Activated T-cell treated with anti-CD3 and anti-CD28 coated beads for 48 hours (primary cell): ENCODE data around the gene TMCO2.
"Not testable (repeated sequence)": the region's sequence is repeated elsewhere in the genome, so short reads cannot be mapped to it uniquely, and the experiment has no call there.

Experiments
- DNase-seq: peaks from one replicate; pipeline ENCODE4 v3.0.0-alpha.2; 2020; ENCODE audit warnings: low read depth

Gene TMCO2

DNA sequence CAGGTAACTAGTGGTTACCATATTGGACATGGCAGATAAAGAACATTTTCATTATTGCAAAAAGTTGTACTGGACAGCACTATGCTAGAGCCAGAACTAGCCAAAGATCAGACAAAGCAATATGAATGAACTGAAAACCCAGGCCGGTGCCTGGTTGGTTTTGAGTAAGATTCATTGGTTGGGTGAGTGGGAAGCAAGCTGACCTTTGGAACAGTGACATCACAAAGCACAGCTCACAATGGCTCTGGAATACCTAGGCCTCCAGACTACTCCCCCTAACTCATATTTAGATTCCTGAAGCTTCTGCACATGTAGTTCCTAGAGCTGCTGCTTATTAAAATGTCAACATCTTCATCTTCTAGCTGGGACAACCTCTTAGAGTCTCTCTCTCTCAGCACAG is at the start of gene TMCO2:
TSS of gene TMCO2 (plus strand) at position 283 of the 400 bp plus-strand sequence. CDS start at position 340, 57 bp downstream.
- DNase-seq, result no peak

DNA sequence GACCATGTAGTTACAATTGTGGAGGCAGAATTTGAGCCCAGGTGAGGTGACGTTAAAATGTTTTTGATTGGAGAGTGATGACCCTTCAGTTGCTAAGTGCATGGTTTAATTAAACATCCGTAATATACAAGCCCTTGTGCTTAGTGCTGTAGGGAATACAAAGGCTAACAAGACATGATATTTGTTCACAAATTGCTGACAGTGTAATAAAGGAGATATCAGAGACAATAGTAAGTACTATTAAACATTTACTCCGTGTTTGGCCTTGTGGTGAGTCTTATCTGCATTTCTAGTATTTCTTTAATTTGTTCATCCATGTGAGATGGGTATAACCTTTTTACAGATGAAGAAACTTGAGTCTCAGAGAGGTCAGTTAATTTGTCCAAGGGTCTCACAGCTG is 48.6 kb upstream of the TMCO2 start:
- no peak for DNase-seq

- DNase-seq, result no peak
These were observed 42.9 kb upstream of the TMCO2 start for GRCh38 chr1:40204856-40205255.

DNA sequence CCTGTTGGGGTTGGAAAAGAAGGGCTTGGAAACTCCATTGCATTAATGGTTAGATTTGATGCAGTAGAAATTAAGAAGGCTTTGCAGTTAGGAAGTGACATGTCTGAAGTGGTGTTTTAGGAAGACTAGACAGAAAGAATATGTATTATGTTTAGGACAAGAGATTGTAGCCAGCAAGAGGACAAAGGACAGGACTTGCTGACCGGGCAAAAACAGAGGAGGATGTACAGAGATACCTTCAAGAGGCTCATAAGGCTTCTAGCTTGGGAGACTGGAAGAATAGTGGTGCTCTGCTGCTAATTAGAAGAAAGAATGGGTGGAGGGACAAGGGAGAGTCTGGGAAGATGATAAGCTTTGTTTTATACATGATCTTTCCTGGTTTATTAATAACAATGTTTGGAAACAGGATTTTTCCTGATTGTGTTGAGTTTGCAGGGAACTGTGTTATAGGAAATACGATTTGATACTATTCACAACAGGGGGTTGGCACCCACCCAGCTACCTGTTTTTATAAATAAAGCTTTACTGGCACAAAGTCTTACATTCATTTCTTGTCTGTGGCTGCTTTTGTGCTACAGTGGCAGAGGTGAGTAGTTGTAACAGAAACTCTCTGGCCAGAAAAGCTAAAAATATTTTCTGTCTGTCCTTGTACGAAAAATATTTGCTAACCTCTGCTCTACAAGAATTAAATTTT is 37.1 kb upstream of the TMCO2 start:
- no peak for DNase-seq

DNA sequence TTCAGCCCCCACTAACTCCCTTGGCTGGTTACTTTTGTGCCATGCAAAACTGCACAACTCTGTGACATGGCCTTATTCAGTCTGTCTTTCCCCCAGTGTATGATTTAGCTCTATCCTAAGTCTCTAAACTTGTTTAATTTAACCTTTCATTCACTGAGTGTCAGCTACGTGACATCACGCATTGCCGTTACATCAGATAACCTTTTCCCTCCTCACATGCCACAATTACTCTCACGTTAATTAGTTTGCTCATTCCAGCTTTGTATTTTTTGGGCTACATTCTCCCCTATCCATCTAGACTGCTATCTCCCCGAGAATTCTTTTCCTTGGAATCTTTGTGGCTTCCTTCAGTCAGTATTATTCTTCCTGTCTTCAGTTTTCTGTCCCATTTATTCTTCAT is 29.4 kb upstream of the TMCO2 start:
- DNase-seq, result no peak

DNA sequence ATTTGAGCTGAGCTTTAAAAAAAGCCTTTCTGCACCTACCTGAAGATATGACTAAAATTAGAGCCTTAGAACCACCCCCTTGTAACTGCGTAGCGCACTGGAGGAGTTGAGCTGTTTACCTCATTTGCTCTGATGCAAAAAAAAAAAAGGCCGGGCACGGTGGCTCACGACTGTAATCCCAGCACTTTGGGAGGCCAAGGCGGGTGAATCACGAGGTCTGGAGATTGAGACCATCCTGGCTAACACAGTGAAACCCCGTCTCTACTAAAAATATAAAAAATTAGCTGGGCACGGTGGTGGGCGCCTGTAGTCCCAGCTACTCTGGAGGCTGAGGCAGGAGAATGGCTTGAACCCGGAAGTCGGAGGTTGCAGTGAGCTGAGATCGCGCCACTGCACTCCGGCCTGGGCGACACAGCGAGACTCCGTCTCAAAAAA is 26.2 kb upstream of the TMCO2 start:
- DNase-seq, result not testable (repeated sequence)

DNA sequence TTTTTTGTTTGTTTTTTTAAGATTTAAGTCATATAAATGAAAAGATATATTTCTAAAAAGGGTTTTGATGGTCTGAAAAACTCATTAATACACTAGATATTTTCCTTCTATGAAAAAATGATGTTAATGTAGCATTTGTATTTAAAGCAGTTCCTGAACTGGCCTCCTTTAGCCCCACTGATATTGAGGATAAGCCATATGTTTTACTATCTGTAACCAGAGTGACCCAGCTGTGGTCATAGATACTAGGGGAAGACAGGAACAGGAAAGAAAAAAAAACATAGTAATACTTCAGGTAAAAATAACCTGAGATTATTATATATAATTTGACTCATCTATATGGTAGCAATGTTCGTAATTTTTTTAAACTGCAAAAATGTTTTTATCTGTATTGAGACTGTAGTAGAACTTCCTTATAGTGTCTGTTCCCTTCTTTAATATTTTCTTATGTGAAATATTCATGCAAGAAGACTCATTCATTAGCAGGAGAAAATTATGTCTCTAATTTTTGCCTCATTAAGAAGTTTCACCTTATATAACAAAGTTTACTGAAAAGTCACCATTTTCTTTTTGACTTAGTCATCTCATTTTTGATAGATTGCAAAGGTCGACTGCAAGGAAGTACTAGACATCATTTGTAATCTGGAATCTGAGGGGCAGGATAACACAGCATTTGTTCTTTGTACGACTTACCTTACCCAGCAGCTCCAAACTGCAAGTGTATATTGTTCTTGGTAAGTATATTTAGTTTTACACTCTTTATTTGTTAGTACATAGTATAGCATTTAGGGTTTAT is 25.6 kb upstream of the TMCO2 start:
- DNase-seq, result no peak

- no peak for DNase-seq
These were observed 23.7 kb upstream of the TMCO2 start for GRCh38 chr1:40224040-40224439.

DNA sequence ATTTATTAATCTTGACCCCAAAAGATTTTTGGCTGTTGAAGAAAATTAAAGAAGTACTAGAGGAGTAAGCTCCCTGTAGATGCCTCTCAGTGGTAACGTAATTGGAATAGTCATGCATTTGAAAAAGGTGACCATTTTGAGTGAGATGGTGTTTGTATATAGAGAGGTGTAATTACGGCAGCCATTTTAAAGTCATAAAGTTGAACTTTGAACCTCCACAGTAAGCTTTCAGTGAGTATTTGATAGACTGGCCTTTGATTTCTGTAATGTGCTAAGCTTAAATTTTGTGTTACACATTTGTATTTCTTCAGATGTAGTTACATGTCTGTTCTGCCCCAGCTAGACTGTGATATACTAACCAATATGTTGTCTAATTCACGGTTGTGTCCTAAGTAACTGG is 21.5 kb upstream of the TMCO2 start:
- no peak for DNase-seq

GRCh38 chr1:40232444-40232843 is 15.3 kb upstream of the TMCO2 start:
- DNase-seq, result peak; percentile 49

DNA sequence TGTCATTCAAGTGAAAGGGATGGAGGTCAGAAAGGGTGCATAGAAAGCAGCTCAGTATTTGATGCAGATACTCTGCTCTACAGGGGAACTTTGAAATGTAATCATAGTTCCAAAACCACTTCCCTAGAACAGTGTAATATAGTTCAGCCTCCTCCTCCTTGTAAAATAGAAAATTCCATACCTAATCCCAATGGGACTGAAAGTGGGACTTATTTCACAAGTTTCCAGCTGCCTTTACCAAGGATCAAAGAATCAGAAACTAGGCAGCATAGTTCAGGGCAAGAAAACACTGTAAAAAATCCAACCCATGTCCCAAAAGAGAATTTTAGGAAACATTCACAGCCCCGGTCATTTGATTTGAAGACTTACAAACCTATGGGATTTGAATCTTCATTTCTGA is 8.1 kb upstream of the TMCO2 start:
- DNase-seq, result no peak

DNA sequence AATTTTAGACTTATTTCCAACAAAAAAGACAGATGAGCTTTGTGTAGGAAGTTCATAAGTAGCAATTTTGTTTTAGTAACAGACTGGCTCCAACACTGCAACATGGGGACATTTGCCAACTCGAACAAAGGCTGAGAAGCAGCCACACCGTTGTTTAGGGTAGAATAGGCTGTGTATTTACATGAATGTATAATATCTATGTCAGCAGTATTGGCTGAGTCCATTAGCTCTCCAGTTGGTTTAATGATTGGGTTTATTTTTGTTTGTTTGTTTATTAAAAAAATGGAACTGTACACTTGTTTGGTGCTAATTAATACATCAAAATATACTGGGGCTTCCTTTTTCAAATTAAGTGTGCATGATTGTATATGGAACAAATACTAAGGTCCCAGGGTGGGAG is 7.3 kb upstream of the TMCO2 start:
- no peak for DNase-seq

- DNase-seq, result no peak
These were observed 6.4 kb upstream of the TMCO2 start for GRCh38 chr1:40241362-40241761.

GRCh38 chr1:40243351-40243750 is 4.4 kb upstream of the TMCO2 start:
- no peak for DNase-seq

DNA sequence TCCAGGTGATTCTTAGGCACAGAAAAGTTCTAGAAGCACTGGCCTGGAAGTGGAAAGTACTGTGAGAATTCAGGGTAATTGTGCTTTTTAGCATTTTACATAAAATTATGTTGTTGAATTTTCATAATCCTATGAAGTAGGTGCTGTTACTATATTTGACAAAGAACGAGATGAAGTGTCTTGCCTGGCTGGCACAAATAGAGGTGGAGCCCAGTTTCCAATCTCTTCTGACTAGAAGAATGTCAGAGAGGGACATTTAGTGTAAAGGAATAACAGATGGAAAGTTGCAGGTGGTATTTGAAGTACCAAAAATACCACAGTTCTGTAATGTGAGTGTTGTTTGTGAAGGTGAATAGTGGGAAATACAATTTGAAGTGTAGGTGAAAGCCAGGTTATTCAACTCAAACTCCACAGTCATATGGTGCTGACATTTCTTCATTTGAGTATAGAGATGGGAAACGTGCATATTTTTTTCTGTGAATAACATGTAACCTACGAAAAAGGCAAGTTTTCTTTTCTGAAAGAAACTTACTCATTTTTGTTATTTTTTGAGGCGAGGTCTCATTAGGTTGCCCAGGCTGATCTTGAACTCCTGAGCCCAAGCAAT is 3.5 kb upstream of the TMCO2 start:
- no peak for DNase-seq

GRCh38 chr1:40245686-40246085 is 2.1 kb upstream of the TMCO2 start:
- DNase-seq, result no peak

GRCh38 chr1:40248412-40248811 is 675 bp downstream of the TMCO2 start:
- no peak for DNase-seq

- DNase-seq, result no peak
These were observed 3.7 kb downstream of the TMCO2 start for GRCh38 chr1:40251456-40251855.

GRCh38 chr1:40252601-40253000 is 4.9 kb downstream of the TMCO2 start:
- DNase-seq, result no peak

DNA sequence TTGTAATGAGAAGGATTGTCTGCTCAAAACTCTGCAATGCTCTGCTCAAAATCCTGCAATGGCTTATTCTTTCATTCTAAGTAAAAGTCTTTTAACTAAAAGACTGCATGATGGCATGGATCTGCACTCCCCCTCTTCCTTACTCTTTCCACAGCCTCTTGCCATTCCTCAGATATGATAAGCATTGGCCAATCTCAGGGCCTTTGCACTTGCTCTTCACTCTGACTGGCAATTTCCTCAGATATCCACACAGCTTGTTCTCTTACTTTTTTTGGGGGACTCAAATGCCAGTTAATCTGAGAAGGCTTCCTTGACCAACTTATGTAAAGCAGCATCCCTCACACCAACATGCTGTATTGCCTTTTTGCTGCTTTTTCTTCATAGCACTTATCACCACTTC is 7.5 kb downstream of the TMCO2 start:
- no peak for DNase-seq

DNA sequence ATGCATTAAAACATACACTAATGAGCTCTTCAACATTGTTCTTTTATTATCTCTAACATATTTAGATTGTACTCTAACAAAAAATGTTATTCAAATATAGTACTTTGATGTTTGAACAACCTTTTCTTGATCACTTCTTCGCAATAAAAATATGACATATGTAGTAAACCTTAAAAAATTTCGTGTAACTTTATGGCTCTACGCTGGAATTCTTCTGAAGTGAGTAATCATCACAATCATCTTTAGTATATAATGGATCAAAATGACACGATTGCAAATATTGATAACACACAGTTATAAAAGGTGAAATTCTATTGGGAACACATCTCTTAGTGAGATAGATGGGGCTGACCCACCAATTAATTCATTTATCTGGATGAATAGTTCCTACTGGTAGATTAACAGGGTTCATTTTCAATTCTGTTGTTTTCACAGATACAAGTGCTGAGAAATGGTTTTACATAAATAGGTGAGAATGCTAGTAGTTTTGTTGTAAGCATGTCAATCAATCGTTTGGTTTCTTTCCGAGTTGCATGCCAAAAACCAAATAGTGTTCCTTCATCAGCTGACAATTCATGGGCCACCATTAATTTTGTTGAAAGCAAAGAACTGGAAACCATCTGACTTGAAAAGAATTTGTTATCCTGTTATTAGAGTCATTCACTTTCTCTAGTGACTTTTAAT is 8.8 kb downstream of the TMCO2 start:
- no peak for DNase-seq

GRCh38 chr1:40257313-40257687 is 9.6 kb downstream of the TMCO2 start:
- no peak for DNase-seq
